Measurements from ENCODE around the gene CEP128.

CEP128 gene

DNA sequence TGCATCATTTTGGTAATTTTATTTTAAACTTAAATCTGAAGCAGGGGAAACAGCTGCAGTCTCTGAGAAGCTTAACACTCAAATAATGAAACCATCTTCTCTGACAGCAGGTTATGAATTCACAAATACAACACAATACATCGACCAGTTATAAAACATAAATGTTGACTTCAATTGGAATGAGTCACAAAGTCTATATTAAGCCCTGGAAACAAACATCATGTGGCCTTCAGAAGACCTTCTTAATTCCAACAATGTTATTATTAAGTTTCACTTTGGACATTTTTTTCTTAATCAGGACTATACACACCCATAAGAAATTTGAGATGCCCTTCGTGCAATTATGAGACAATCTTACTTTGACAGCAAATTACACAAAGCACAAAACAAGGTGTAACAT lies 68.9 kb downstream of the CEP128 start:
- DNase-seq, result no peak

GRCh38 chr14:80868260-80868659 lies 73.3 kb downstream of the CEP128 start:
- no peak for DNase-seq

DNA sequence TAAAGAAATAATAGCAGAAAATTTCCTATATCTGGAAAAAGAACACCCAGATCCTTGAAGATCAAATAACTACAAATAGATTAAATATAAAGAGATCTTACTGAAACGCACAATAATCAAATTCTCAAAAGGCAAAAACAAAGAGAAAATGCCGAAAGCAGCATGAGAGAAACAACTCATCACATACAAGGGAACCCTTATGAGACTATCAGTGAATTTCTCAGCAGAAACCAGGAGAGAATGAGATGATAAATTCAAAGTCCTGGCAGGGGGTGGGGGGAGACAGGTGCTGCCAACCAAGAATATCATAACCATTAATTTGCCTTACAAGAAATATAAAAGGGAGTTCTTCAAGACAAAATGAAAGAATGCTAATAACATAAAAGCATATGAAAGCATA lies 73.7 kb downstream of the CEP128 start:
- no peak for DNase-seq

DNA sequence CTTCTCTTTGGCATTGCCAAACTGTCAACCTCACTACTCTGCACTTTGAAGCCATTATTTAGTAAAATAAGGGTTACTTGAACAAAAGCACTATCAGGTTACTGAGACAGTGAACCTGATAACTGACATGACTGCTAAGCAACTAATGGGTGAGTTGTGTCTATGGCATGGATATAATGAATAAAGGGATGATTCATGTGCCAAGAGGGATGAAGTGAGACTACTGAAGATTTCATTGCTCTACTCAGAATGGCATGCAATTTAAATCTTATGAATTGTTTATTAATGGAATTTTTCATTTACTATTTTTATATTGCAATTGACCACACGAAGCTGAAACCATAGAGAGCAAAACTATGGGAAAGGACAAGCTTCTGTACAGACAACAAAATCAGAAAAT lies 74.4 kb downstream of the CEP128 start:
- no peak for DNase-seq

GRCh38 chr14:80865565-80865964 lies 76.0 kb downstream of the CEP128 start:
- DNase-seq, result no peak

DNA sequence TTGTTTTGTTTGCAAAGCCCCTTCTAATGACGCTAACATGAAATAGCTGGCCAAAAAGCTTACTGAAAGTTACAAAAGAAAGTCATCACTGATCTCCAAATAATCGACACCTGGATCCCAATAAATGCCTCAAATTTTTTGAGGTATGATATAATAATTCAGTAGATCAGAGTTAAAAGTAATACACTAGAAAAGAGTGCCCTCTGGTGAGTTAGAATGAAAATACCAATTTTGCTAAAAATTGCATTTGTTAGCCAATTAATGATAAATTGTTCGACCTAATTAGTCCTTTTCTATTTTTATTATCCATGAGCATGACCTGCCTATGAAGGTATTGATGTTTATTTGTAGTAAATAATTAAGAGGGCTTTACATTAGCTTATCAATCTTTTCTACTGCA lies 78.6 kb downstream of the CEP128 start:
- no peak for DNase-seq

DNA sequence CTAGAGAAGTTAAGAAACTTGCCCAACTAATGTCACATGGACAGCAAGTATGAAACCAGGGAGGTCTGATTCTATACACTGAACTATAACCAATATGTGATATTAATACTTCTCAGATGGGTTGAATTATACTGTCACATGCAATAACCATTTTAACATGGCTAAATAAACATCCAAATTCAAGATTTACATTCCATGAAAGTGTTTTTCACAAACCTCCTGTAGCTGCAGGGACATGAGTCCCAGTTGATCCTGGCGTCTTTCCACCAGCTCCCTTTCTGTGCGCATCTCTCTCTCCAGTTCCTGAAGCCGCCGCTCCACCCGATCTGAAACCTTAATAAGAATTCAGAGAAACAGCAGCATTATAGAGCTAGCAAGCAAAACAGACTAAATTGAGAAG lies 79.0 kb downstream of the CEP128 start:
- no peak for DNase-seq

GRCh38 chr14:80850197-80850814 lies 91.2 kb downstream of the CEP128 start:
- peak in 1 of 2 donors; percentile 41 for DNase-seq

DNA sequence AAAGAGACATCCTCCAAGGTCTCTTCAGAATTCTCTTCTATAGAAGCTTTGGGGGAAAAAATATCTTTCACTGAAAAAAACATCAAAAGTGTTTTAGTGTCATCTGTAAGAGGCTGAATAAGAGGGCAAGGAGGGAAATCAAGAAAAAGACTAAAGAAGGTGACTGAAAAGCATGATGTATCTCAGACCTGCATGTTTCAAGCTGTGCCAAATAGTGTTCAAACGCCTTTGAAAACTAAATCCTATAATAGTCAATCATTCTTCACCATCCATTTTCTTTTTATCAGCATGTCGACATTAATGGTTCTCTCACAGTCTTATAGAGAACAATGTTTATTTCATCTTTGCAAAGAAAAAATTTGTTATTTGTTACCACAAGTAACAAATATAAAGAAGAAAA lies 94.5 kb downstream of the CEP128 start:
- no peak for DNase-seq

DNA sequence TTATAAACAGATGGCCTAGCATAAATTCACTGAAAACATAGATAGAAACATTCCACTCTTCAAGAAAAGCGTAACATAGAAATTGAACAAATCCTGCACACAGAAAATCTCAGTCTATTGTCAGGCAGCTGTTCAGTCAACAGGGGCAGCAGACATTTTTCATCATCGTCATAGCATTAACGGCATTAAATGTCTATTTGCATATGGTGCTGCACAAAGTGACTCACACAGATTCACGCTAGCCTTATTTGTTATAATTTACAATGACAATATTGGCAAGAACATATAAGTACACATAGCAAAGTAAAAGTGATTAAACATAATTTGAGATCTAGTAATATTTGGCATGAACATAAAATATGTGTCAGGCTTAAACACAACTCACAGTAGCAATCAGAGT lies 95.7 kb downstream of the CEP128 start:
- DNase-seq, result no peak

DNA sequence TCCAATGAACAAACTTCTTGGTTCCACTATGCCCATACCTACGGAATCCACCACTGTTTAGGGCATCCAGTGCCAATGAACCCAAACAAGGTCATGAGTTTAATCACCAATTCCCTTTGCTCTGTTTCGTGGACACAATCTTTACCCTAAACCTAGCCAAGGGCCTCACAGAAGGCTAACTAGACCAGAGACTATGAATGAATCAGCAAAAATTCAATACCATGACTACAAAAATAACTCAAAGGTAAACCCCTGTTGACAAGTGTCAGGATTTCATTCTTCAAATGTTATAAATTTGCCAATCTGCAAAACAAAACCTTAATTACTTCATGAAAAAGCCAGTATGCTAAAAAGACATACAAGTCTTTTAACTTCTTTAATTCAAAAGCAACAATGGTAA lies 96.7 kb downstream of the CEP128 start:
- DNase-seq, result no peak

GRCh38 chr14:80839743-80840142 lies 101.8 kb downstream of the CEP128 start:
- DNase-seq, result no peak

- no peak for DNase-seq
Measured at GRCh38 chr14:80809663-80810062, 131.9 kb downstream of the CEP128 start.

- no peak for DNase-seq
Measured at GRCh38 chr14:80805136-80805535, 136.4 kb downstream of the CEP128 start.

- no peak for DNase-seq
Measured at GRCh38 chr14:80798878-80799277, 142.7 kb downstream of the CEP128 start.

GRCh38 chr14:80798211-80798610 lies 143.3 kb downstream of the CEP128 start:
- DNase-seq, result no peak

DNA sequence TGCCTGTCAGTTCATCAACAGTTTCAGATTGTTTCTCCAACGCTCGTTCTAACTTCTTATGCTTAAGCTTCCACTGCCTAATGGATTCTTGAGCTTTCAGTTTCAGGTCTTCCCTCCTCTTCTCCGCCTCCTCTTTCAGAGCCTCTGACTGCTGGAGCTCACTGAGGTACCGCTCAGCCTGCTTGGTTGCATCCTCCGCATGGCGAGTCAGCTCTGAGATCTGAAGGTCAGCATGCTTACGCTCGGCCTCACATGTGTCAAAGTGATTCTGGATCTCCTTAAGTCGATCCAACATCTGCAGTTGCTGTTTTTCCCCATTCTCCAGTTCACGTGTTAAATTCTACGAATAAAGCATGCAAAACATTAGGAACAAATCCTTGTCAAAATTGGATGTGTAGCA lies 148.8 kb downstream of the CEP128 start:
- DNase-seq, result no peak

GRCh38 chr14:80787876-80788275 lies 153.7 kb downstream of the CEP128 start:
- DNase-seq, result no peak

DNA sequence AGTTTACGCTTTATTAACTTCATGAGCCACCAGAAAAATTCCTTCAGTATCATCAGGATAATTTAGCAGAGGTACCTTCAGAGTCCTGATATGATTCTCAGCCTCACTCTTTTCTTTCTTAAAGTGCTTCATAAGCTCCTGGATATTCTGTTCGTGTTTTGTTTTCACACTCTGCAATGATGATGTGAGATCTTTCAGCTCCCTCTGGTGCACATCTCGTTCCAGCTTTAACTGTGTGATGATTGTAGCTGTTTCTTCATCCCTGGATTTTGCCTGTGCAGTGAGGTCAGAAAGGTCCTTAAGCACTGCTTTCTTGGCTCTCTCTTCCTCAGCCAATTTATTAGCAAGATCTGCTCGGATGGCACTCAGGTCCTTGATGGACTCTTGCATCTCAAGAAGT lies 156.7 kb downstream of the CEP128 start:
- no peak for DNase-seq

GRCh38 chr14:80781972-80782367 lies 159.6 kb downstream of the CEP128 start:
- no peak for DNase-seq

DNA sequence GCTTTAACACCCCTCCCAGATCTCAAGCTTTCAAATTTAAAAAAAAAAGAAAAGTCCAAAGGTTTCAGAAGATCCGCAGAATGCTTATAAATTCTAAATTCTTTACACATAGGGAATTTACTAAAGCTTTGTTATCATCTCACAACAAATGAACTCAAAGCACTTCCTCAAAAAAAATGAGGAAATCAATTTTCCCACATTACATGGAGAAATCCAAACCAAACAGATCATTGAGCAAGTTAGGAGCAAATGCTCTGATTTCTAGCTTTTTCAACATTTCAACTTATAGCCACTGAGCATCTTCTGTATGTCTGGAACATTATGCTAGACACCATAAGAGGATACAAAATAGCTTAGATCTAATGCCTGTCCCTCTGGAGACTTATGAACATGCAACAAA lies 161.0 kb downstream of the CEP128 start:
- no peak for DNase-seq

- DNase-seq, result no peak
Measured at GRCh38 chr14:80776657-80777056, 164.9 kb downstream of the CEP128 start.

DNA sequence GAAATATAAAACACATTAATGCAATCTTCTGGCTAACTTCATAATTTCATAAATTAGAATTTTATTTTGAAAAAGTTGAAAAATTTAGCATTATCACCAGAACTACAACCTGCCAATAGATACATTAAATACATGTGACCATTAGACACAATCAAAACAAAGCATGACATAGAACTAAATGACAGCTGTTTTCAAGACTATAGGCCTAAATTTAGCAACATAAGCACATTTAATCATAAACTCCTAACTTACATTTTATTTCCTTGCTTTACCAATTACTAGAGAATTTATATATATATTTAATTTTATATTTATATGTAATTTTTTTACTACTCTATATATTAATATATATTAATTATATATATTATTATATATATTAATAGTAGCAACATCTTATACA lies 165.4 kb downstream of the CEP128 start:
- no peak for DNase-seq

GRCh38 chr14:80772504-80772903 lies 169.0 kb downstream of the CEP128 start:
- no peak for DNase-seq

- DNase-seq, result no peak
Measured at GRCh38 chr14:80771201-80771600, 170.3 kb downstream of the CEP128 start.

All from CD4-positive, alpha-beta T cell treated with Interferon alpha-2 for 1 hour (primary cell).